ENCODE results near the gene SPRY4. TPM values are rescaled to one million over a fixed set of nuclear protein-coding genes. Genes with fewer than 3 reads are reported as not detected.

The SPRY4 gene
- total and polyA plus RNA-seq, 2 of the 13 experiments (the other 11 are each of a cell fraction or from before 2014, with no cell fraction given), result 8.9 to 17.8 TPM

DNA sequence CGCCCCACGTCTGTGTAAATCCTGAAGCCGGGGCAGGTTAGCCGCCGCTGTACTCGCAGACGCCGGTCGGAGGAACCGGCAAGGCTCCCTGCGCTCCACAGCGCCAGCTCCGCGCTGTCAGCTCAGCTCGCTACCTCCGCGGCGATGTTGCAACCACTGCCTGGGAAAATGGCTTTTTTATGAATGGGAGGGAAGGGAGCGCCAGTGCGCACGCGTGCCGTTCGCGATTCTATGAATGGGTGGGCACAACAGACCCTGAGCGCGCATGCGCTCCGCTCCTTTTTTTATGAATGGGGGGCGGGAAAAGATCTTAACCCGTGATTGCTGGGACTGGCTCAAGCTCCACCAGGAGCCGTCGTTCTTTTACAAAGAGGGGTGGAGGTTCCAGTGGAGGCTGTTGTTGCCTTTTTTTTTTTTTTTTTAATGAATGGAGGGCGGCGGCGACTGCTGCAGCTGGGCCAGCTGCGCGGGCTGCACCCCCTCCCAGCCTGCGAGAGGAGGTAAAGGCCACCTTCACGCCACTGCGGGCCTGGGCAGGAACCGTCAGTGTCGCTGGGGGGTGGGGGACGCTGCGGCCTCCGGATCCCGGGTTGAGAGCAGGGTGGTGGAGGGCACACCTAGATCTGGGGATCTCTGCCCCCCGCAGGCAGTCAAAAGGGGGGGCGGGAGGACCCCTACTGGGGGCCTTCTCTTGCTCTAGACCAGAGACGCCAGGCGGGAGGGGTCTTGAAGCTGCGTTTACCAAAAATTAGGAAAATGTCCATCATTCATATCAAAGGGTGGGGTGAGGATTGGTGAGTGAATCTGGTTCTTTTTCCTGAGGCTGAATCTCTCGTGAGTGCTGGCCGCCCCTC lies at the start of gene SPRY4 (continued):
- TF ChIP-seq ATF7 (IDR thresholded peaks at IDR 0.05) (no peak), ATF7 (CRISPR knock-in tag; IDR thresholded peaks at IDR 0.05) (no peak), PHB2 (IDR thresholded peaks at IDR 0.05; ENCODE audit: partially characterized antibody) (no peak), NR2F6 (IDR thresholded peaks at IDR 0.05) (no peak), NR2F6 (CRISPR knock-in tag; IDR thresholded peaks at IDR 0.05) (0 out of 2 replicates have a peak, but pooled peaks have one; percentile 6), ASH2L (IDR thresholded peaks at IDR 0.05; ENCODE audit: insufficient read length, low read depth, low read length) (peak; percentile 68), CBX5 (CRISPR knock-in tag; IDR thresholded peaks at IDR 0.05; ENCODE audit: borderline replicate concordance) (no peak; the same call in 1 of the 2 replicates), SP5 (CRISPR knock-in tag; IDR thresholded peaks at IDR 0.05; ENCODE audit: borderline replicate concordance, low read depth) (peak; percentile 48; the same call in 1 of the 2 replicates), JUNB (CRISPR knock-in tag; IDR thresholded peaks at IDR 0.05; ENCODE audit: borderline replicate concordance) (no peak), ZNF788 (CRISPR knock-in tag; IDR thresholded peaks at IDR 0.05; ENCODE audit: borderline replicate concordance) (0 out of 2 replicates have a peak, but pooled peaks have one; percentile 30), MBNL3 (CRISPR knock-in tag; conservative IDR thresholded peaks at IDR 0.05) (no peak)
- TF ChIP-seq, protein P1, sequence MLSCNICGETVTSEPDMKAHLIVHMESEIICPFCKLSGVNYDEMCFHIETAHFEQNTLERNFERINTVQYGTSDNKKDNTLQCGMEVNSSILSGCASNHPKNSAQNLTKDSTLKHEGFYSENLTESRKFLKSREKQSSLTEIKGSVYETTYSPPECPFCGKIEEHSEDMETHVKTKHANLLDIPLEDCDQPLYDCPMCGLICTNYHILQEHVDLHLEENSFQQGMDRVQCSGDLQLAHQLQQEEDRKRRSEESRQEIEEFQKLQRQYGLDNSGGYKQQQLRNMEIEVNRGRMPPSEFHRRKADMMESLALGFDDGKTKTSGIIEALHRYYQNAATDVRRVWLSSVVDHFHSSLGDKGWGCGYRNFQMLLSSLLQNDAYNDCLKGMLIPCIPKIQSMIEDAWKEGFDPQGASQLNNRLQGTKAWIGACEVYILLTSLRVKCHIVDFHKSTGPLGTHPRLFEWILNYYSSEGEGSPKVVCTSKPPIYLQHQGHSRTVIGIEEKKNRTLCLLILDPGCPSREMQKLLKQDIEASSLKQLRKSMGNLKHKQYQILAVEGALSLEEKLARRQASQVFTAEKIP (CRISPR knock-in tag; IDR thresholded peaks at IDR 0.05; ENCODE audit: borderline replicate concordance), result no peak
- TF ChIP-seq, protein P2, sequence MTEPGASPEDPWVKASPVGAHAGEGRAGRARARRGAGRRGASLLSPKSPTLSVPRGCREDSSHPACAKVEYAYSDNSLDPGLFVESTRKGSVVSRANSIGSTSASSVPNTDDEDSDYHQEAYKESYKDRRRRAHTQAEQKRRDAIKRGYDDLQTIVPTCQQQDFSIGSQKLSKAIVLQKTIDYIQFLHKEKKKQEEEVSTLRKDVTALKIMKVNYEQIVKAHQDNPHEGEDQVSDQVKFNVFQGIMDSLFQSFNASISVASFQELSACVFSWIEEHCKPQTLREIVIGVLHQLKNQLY (CRISPR knock-in tag; IDR thresholded peaks at IDR 0.05), result no peak; the same call in 1 of the 2 replicates
- TF ChIP-seq, protein P3, sequence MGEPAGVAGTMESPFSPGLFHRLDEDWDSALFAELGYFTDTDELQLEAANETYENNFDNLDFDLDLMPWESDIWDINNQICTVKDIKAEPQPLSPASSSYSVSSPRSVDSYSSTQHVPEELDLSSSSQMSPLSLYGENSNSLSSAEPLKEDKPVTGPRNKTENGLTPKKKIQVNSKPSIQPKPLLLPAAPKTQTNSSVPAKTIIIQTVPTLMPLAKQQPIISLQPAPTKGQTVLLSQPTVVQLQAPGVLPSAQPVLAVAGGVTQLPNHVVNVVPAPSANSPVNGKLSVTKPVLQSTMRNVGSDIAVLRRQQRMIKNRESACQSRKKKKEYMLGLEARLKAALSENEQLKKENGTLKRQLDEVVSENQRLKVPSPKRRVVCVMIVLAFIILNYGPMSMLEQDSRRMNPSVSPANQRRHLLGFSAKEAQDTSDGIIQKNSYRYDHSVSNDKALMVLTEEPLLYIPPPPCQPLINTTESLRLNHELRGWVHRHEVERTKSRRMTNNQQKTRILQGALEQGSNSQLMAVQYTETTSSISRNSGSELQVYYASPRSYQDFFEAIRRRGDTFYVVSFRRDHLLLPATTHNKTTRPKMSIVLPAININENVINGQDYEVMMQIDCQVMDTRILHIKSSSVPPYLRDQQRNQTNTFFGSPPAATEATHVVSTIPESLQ (CRISPR knock-in tag; conservative IDR thresholded peaks at IDR 0.05), result no peak
- TF ChIP-seq, protein P4, sequence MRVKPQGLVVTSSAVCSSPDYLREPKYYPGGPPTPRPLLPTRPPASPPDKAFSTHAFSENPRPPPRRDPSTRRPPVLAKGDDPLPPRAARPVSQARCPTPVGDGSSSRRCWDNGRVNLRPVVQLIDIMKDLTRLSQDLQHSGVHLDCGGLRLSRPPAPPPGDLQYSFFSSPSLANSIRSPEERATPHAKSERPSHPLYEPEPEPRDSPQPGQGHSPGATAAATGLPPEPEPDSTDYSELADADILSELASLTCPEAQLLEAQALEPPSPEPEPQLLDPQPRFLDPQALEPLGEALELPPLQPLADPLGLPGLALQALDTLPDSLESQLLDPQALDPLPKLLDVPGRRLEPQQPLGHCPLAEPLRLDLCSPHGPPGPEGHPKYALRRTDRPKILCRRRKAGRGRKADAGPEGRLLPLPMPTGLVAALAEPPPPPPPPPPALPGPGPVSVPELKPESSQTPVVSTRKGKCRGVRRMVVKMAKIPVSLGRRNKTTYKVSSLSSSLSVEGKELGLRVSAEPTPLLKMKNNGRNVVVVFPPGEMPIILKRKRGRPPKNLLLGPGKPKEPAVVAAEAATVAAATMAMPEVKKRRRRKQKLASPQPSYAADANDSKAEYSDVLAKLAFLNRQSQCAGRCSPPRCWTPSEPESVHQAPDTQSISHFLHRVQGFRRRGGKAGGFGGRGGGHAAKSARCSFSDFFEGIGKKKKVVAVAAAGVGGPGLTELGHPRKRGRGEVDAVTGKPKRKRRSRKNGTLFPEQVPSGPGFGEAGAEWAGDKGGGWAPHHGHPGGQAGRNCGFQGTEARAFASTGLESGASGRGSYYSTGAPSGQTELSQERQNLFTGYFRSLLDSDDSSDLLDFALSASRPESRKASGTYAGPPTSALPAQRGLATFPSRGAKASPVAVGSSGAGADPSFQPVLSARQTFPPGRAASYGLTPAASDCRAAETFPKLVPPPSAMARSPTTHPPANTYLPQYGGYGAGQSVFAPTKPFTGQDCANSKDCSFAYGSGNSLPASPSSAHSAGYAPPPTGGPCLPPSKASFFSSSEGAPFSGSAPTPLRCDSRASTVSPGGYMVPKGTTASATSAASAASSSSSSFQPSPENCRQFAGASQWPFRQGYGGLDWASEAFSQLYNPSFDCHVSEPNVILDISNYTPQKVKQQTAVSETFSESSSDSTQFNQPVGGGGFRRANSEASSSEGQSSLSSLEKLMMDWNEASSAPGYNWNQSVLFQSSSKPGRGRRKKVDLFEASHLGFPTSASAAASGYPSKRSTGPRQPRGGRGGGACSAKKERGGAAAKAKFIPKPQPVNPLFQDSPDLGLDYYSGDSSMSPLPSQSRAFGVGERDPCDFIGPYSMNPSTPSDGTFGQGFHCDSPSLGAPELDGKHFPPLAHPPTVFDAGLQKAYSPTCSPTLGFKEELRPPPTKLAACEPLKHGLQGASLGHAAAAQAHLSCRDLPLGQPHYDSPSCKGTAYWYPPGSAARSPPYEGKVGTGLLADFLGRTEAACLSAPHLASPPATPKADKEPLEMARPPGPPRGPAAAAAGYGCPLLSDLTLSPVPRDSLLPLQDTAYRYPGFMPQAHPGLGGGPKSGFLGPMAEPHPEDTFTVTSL (CRISPR knock-in tag; IDR thresholded peaks at IDR 0.05; ENCODE audit: borderline replicate concordance), result peak; percentile 46; the same call in 1 of the 2 replicates
- TF ChIP-seq, protein P5, sequence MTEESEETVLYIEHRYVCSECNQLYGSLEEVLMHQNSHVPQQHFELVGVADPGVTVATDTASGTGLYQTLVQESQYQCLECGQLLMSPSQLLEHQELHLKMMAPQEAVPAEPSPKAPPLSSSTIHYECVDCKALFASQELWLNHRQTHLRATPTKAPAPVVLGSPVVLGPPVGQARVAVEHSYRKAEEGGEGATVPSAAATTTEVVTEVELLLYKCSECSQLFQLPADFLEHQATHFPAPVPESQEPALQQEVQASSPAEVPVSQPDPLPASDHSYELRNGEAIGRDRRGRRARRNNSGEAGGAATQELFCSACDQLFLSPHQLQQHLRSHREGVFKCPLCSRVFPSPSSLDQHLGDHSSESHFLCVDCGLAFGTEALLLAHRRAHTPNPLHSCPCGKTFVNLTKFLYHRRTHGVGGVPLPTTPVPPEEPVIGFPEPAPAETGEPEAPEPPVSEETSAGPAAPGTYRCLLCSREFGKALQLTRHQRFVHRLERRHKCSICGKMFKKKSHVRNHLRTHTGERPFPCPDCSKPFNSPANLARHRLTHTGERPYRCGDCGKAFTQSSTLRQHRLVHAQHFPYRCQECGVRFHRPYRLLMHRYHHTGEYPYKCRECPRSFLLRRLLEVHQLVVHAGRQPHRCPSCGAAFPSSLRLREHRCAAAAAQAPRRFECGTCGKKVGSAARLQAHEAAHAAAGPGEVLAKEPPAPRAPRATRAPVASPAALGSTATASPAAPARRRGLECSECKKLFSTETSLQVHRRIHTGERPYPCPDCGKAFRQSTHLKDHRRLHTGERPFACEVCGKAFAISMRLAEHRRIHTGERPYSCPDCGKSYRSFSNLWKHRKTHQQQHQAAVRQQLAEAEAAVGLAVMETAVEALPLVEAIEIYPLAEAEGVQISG (CRISPR knock-in tag; IDR thresholded peaks at IDR 0.05), result peak; percentile 75

Data from HepG2 (cell line).